GM23248 (cell line): ENCODE data around the gene WDR76. TPM values are rescaled to one million over a fixed set of nuclear protein-coding genes. Genes with fewer than 3 reads are reported as not detected.

Experiments used
- DNase-seq: peaks from one replicate; pipeline ENCODE4 v3.0.0-alpha.2; 2015
- H2AFZ ChIP-seq: fragments of 200-600 bp; sonication (generic); 2 replicates; pipeline ENCODE4 v1.6.1; 2016; ENCODE audit warnings: antibody characterized with exemption
- H3F3A ChIP-seq: fragments of 200-600 bp; sonication (generic); 2 replicates; pipeline ENCODE4 v1.6.1; 2016; ENCODE audit warnings: mild to moderate bottlenecking, antibody characterized with exemption, mixed run types; ENCODE audit not compliant: insufficient read depth
- H3K27ac ChIP-seq: fragments of 200-600 bp; sonication (generic); 2 replicates; pipeline ENCODE4 v1.5.1; 2016; ENCODE audit warnings: mild to moderate bottlenecking
- H3K27me3 ChIP-seq: fragments of 200-600 bp; sonication (generic); replicated peaks from 2 replicates; pipeline ENCODE4 v1.6.1; 2016; ENCODE audit warnings: mild to moderate bottlenecking; ENCODE audit not compliant: insufficient read depth
- H3K36me3 ChIP-seq: fragments of 200-600 bp; sonication (generic); 2 replicates; pipeline ENCODE4 v1.6.1; 2016; ENCODE audit warnings: low read depth, mild to moderate bottlenecking
- H3K4me1 ChIP-seq: fragments of 200-600 bp; sonication (generic); 2 replicates; pipeline ENCODE4 v1.6.1; 2016; ENCODE audit warnings: mild to moderate bottlenecking; ENCODE audit not compliant: insufficient read depth
- H3K4me2 ChIP-seq: fragments of 200-600 bp; sonication (generic); one replicate; pipeline ENCODE4 v1.6.1; 2016; ENCODE audit warnings: mild to moderate bottlenecking; ENCODE audit not compliant: unreplicated experiment
- H3K4me3 ChIP-seq: fragments of 200-600 bp; sonication (generic); 2 replicates; pipeline ENCODE4 v1.5.1; 2016; ENCODE audit warnings: mild to moderate bottlenecking
- H3K79me2 ChIP-seq: fragments of 200-600 bp; sonication (generic); 2 replicates; pipeline ENCODE4 v1.6.1; 2016; ENCODE audit warnings: mild to moderate bottlenecking; ENCODE audit not compliant: insufficient read depth
- H3K9ac ChIP-seq: fragments of 200-600 bp; sonication (generic); 2 replicates; pipeline ENCODE4 v1.6.1; 2016; ENCODE audit warnings: mild to moderate bottlenecking
- H3K9me2 ChIP-seq: fragments of 200-600 bp; sonication (generic); 2 replicates; pipeline ENCODE4 v1.6.1; 2016; ENCODE audit warnings: mixed run types, mild to moderate bottlenecking, moderate library complexity; ENCODE audit not compliant: insufficient read depth
- H3K9me3 ChIP-seq: fragments of 200-600 bp; sonication (generic); one replicate; pipeline ENCODE4 v1.6.1; 2017; ENCODE audit warnings: low read depth
- H4K20me1 ChIP-seq: fragments of 200-600 bp; sonication (generic); 2 replicates; pipeline ENCODE4 v1.6.0; 2016; ENCODE audit not compliant: insufficient read depth
- EZH2 ChIP-seq: fragments of 200-600 bp; sonication (generic); IDR thresholded peaks from 2 replicates; pipeline ENCODE4 v1.6.1; 2018; ENCODE audit warnings: antibody characterized with exemption, mild to moderate bottlenecking; ENCODE audit not compliant: insufficient read depth, poor library complexity, severe bottlenecking
- EZH2phosphoT487 ChIP-seq: fragments of 200-600 bp; sonication (generic); IDR thresholded peaks from 2 replicates; pipeline ENCODE4 v1.6.1; 2018; ENCODE audit warnings: antibody characterized with exemption, moderate library complexity, mild to moderate bottlenecking, low read depth; ENCODE audit not compliant: insufficient read depth
- WGBS, 2 experiments: methylation state at CpG; one replicate each; pipeline ENCODE4 v1.1.6; 2015 to 2017; ENCODE audit warnings: low lambda C conversion rate in 2 of 2, low coverage in 1 of 2; ENCODE audit errors: missing lambda C conversion rate in 2 of 2; 5-methylcytosine and 5-hydroxymethylcytosine counted together
- in situ Hi-C: fragments of 300-500 bp; cut with MboI; formaldehyde crosslinking; loops from 2 replicates; pipeline ENCODE4 v1.15.0; 2020
- polyA plus RNA-seq: library from polyadenylated mRNA; unstranded; fragments of >200 nt; fragmentation: Nextera tagmentation; extraction: Ambion mirVana; gene quantifications from 2 replicates; pipeline ENCODE4 v1.2.1, GENCODE V29; 2016
- total RNA-seq: library from RNA; depleted of rRNA; stranded (reverse); fragments of >200 nt; shearing (Covaris generic); gene quantifications from 2 replicates; pipeline ENCODE4 v1.2.3, GENCODE V29; 2014

WDR76 gene
- total and polyA plus RNA-seq, 2 experiments from 2014 or later, result 4.1 to 11.3 TPM

GRCh38 chr15:43896543-43896942 lies 69.7 kb downstream of the WDR76 start:
- Histone ChIP-seq H3K9me2 (no peaks in the 10 kb centered on the region), H4K20me1 (no peaks in the 10 kb centered on the region), H3K27me3 (no peaks in the 10 kb centered on the region), H3K4me1 (no peaks in the 10 kb centered on the region), H3K36me3 (no peaks in the 10 kb centered on the region), H3K79me2 (no peaks in the 10 kb centered on the region), H2AFZ (no peak overlapping the region), H3K9me3 (no peaks in the 10 kb centered on the region), H3K27ac (no peak overlapping the region), H3F3A (no peaks in the 10 kb centered on the region), H3K4me3 (no peak overlapping the region), H3K9ac (no peak overlapping the region), H3K4me2 (no peak overlapping the region)
- no peak for DNase-seq
- WGBS, 2 experiments, result 74 to 80% methylated on average over 1 of the region's 1 CpG
- TF ChIP-seq EZH2 (no peak), EZH2phosphoT487 (no peak)
- in situ Hi-C loops, result loop anchor here (25.0 kb wide), 1 partner anchor 591 kb away; no protein-coding TSS in a partner anchor

GRCh38 chr15:43898891-43899290 lies 72.1 kb downstream of the WDR76 start:
- Histone ChIP-seq H3K9me3 (no peaks in the 10 kb centered on the region), H3K27ac (no peak overlapping the region), H4K20me1 (no peaks in the 10 kb centered on the region), H3K4me2 (no peak overlapping the region), H3K4me3 (no peak overlapping the region), H3F3A (no peaks in the 10 kb centered on the region), H3K9me2 (no peaks in the 10 kb centered on the region), H3K79me2 (no peaks in the 10 kb centered on the region), H2AFZ (no peak overlapping the region), H3K36me3 (no peaks in the 10 kb centered on the region), H3K4me1 (no peaks in the 10 kb centered on the region), H3K27me3 (no peaks in the 10 kb centered on the region), H3K9ac (no peak overlapping the region)
- DNase-seq, result no peak
- in situ Hi-C loops, result loop anchor here (25.0 kb wide), 1 partner anchor 588 kb away; no protein-coding TSS in a partner anchor
- 95% methylated on average over 2 of the region's 2 CpGs for WGBS, 2 experiments
- no peak for TF ChIP-seq EZH2phosphoT487
- TF ChIP-seq EZH2, result no peak

- in situ Hi-C loops, result loop anchor here (10.0 to 25.0 kb wide), 3 partner anchors 165 to 587 kb away; no protein-coding TSS in a partner anchor
- TF ChIP-seq EZH2phosphoT487, result no peak
- no peak for TF ChIP-seq EZH2
- H3K27ac ChIP-seq, result no peak overlapping the region
These were observed 73.1 kb downstream of the WDR76 start for GRCh38 chr15:43899928-43900327.

DNA sequence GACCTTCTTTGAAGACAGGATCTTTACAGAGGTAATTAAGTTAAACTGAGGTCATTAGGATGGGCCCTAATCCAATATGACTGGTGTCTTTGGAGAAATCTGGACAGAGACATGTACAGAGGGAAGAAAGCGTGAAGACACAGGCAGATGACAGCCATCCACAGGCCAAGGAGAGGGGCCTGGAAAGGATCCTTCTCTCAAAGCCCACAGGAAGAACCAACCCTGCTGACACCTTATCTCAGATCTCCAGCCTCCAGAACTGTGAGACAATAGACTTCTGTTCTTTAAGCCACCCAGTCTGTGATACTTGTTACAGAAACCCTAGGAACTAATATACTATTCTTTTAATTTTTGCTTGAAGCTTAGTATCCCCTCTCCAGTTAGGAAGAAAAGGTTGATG lies 74.2 kb downstream of the WDR76 start:
- Histone ChIP-seq H3K27ac (no peak overlapping the region), H4K20me1 (no peaks in the 10 kb centered on the region), H3K9me3 (no peaks in the 10 kb centered on the region), H3K4me3 (no peak overlapping the region), H3K4me1 (no peaks in the 10 kb centered on the region), H3K4me2 (no peak overlapping the region), H2AFZ (no peak overlapping the region), H3K36me3 (no peaks in the 10 kb centered on the region), H3K9ac (no peak overlapping the region), H3K79me2 (no peaks in the 10 kb centered on the region), H3K27me3 (no peaks in the 10 kb centered on the region), H3K9me2 (no peaks in the 10 kb centered on the region), H3F3A (no peaks in the 10 kb centered on the region)
- 96% methylated on average over 1 of the region's 1 CpG for WGBS, 2 experiments
- TF ChIP-seq EZH2 (no peak), EZH2phosphoT487 (no peak)
- DNase-seq, result no peak
- in situ Hi-C loops, result loop anchor here (10.0 kb wide), 2 partner anchors 164 to 314 kb away; no protein-coding TSS in a partner anchor

More at GRCh38 chr15:43899928-43900327, 73.1 kb downstream of the WDR76 start:
- H4K20me1 ChIP-seq, result no peaks in the 10 kb centered on the region
- H3K27me3 ChIP-seq, result no peaks in the 10 kb centered on the region
- H3K9ac ChIP-seq, result no peak overlapping the region
- H3K9me3 ChIP-seq, result no peaks in the 10 kb centered on the region
- no peaks in the 10 kb centered on the region for H3F3A ChIP-seq
- H3K4me2 ChIP-seq, result no peak overlapping the region
- H3K79me2 ChIP-seq, result no peaks in the 10 kb centered on the region
- 70 to 83% methylated on average over 5 of the region's 5 CpGs for WGBS, 2 experiments
- peak overlapping the region; percentile 28; the same call in 1 of the 2 replicates for H2AFZ ChIP-seq
- H3K4me1 ChIP-seq, result no peaks in the 10 kb centered on the region
- no peaks in the 10 kb centered on the region for H3K9me2 ChIP-seq
- no peak overlapping the region for H3K4me3 ChIP-seq
- no peaks in the 10 kb centered on the region for H3K36me3 ChIP-seq
- peak; percentile 26 for DNase-seq

- TF ChIP-seq EZH2, result no peak
- TF ChIP-seq EZH2phosphoT487, result no peak
- H4K20me1 ChIP-seq, result no peaks in the 10 kb centered on the region
- in situ Hi-C loops, result loop anchor here (10.0 kb wide), 2 partner anchors 163 to 313 kb away; no protein-coding TSS in a partner anchor
- WGBS, 2 experiments, result 69 to 70% methylated on average over 10 of the region's 10 CpGs
- H3K9ac ChIP-seq, result no peak overlapping the region
- DNase-seq, result peak; percentile 33
- no peaks in the 10 kb centered on the region for H3K27me3 ChIP-seq
- no peak overlapping the region for H2AFZ ChIP-seq
- no peaks in the 10 kb centered on the region for H3K36me3 ChIP-seq
- no peaks in the 10 kb centered on the region for H3K9me2 ChIP-seq
- no peaks in the 10 kb centered on the region for H3K79me2 ChIP-seq
- H3K27ac ChIP-seq, result no peak overlapping the region
- H3F3A ChIP-seq, result no peaks in the 10 kb centered on the region
- no peak overlapping the region for H3K4me2 ChIP-seq
- no peak overlapping the region for H3K4me3 ChIP-seq
- H3K4me1 ChIP-seq, result no peaks in the 10 kb centered on the region
- no peaks in the 10 kb centered on the region for H3K9me3 ChIP-seq
These were observed 74.7 kb downstream of the WDR76 start for GRCh38 chr15:43901495-43901894.
